Measurements from ENCODE around the gene ATG14. TPM values are rescaled to one million over a fixed set of nuclear protein-coding genes. Genes with fewer than 3 reads are reported as not detected.

The ATG14 gene
- total RNA-seq, 2 experiments from 2014 or later: 19.9 to 20.5 TPM

DNA sequence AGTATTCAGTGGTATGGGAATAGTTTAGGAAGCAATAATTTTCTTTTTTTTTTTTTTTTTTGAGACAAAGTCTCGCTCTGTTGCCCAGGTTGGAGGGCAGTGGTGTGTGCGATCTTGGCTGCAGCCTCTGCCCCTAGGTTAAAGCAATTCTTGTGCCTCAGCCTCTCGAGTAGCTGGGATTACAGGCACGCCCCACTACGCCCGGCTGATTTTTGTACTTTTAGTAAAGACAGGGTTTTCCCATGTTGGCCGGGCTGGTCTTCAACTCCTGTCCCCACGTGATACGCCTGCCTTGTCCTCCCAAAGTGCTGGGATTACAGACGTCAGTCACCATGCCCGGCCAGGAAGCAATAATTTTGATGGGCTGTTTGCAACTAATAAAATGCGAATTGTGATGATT is 62.1 kb downstream of the ATG14 start:
- peak overlapping the region; percentile 37 for H3K27ac Mint-ChIP-seq
- ATAC-seq (ENCODE audit: poor library complexity): no peak

DNA sequence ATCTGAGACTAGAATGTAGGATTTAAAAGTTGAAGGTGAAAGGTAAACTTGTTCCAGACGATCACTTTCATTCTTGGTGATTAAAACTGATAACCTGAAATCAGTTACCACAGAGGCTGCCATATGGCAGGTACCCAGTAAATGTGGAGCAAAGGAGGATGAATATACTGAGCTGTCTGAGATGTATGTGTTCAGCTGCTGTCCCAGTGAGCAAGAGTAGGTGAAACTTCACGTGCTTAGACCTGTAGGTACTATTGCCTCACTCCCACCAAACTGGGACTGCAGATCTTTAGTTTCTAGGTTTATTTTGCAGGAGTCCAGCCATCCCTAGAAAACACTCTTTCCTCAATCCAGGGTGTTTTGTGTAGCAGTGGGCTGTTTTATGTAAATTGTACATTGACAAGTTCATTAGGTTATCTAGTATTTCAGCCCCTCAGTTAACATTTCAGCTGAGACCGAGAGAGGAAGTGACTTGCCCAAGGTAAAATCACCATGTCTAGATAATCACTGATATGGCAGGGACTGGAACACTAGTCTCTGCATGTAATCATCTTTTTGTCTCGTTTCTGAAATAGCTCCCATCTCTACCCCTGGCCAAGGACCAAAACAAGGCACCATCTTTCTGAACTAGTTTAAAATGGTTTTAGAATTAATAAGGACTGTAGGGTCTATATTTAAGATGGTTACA is 62.7 kb downstream of the ATG14 start:
- TF ChIP-seq, protein P1, sequence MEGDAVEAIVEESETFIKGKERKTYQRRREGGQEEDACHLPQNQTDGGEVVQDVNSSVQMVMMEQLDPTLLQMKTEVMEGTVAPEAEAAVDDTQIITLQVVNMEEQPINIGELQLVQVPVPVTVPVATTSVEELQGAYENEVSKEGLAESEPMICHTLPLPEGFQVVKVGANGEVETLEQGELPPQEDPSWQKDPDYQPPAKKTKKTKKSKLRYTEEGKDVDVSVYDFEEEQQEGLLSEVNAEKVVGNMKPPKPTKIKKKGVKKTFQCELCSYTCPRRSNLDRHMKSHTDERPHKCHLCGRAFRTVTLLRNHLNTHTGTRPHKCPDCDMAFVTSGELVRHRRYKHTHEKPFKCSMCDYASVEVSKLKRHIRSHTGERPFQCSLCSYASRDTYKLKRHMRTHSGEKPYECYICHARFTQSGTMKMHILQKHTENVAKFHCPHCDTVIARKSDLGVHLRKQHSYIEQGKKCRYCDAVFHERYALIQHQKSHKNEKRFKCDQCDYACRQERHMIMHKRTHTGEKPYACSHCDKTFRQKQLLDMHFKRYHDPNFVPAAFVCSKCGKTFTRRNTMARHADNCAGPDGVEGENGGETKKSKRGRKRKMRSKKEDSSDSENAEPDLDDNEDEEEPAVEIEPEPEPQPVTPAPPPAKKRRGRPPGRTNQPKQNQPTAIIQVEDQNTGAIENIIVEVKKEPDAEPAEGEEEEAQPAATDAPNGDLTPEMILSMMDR (IDR thresholded peaks at IDR 0.05): no peak
- Histone ChIP-seq H3K27ac (ENCODE audit: low read depth in 1 of 2, low read length in 2 of 2) (no peak overlapping the region), H3K4me1 (ENCODE audit: insufficient read depth, low read length) (peaks cover 18% of the 10 kb centered on the region), H3K27me3 (ENCODE audit: control insufficient read depth in 1 of 2, insufficient read depth in 2 of 2, low read length in 2 of 2) (no peaks in the 10 kb centered on the region), H3K9me3 (ENCODE audit: control insufficient read depth in 1 of 2, insufficient read depth in 1 of 2, low read length in 2 of 2) (no peaks in the 10 kb centered on the region), H3K4me3 (ENCODE audit: low read length) (no peak overlapping the region), H3K36me3 (ENCODE audit: insufficient read depth, low read length) (peaks cover 21% of the 10 kb centered on the region)
- peak; percentile 34 for ATAC-seq (ENCODE audit: poor library complexity)
- ChIA-PET POLR2A (interaction anchor here (1.6 kb wide), 1 partner anchor 15 kb away, joined by 6 read pairs; no protein-coding TSS in a partner anchor), CTCF (interaction anchor here (0.6 to 2.2 kb wide), 3 partner anchors 40 to 78 kb away, joined by 3 to 6 read pairs (median 4); partner anchors contain the start of gene FBXO34)
- Mint-ChIP-seq H3K27me3 (no peaks in the 10 kb centered on the region), H3K9me3 (no peaks in the 10 kb centered on the region), H3K4me3 (no peak overlapping the region), H3K4me1 (ENCODE audit: low read depth) (peaks cover 56% of the 10 kb centered on the region), H3K36me3 (ENCODE audit: low read depth) (peaks cover 24% of the 10 kb centered on the region), H3K27ac (peak overlapping the region; percentile 37)
- DNase-seq: no peak
- intact Hi-C loops (cut with DNase I, micrococcal nuclease): no loop called here

More for the DNA sequence above, 62.1 kb downstream of the ATG14 start:
- TF ChIP-seq, protein P1 (IDR thresholded peaks at IDR 0.05): no peak
- Mint-ChIP-seq H3K4me1 (ENCODE audit: low read depth) (peaks cover 59% of the 10 kb centered on the region), H3K36me3 (ENCODE audit: low read depth) (peaks cover 24% of the 10 kb centered on the region), H3K27me3 (no peaks in the 10 kb centered on the region), H3K4me3 (no peak overlapping the region), H3K9me3 (no peaks in the 10 kb centered on the region)
- CTCF ChIA-PET: interaction anchor here (0.6 to 2.2 kb wide), 4 partner anchors 35 to 298 kb away, joined by 3 to 6 read pairs (median 3); partner anchors contain the start of genes FBXO34 and MAPK1IP1L
- H3K9me3 ChIP-seq (ENCODE audit: control insufficient read depth in 1 of 2, insufficient read depth in 1 of 2, low read length in 2 of 2): no peaks in the 10 kb centered on the region
- no peak for DNase-seq
- peaks cover 24% of the 10 kb centered on the region for H3K4me1 ChIP-seq (ENCODE audit: insufficient read depth, low read length)
- H3K27me3 ChIP-seq (ENCODE audit: control insufficient read depth in 1 of 2, insufficient read depth in 2 of 2, low read length in 2 of 2): no peaks in the 10 kb centered on the region
- no peak overlapping the region for H3K4me3 ChIP-seq (ENCODE audit: low read length)
- peaks cover 21% of the 10 kb centered on the region for H3K36me3 ChIP-seq (ENCODE audit: insufficient read depth, low read length)
- POLR2A ChIA-PET: interaction anchor here (0.7 kb wide), 1 partner anchor 11 kb away, joined by 3 read pairs; no protein-coding TSS in a partner anchor
- intact Hi-C loops (cut with DNase I, micrococcal nuclease): no loop called here
- H3K27ac ChIP-seq (ENCODE audit: low read depth in 1 of 2, low read length in 2 of 2): no peak overlapping the region

DNA sequence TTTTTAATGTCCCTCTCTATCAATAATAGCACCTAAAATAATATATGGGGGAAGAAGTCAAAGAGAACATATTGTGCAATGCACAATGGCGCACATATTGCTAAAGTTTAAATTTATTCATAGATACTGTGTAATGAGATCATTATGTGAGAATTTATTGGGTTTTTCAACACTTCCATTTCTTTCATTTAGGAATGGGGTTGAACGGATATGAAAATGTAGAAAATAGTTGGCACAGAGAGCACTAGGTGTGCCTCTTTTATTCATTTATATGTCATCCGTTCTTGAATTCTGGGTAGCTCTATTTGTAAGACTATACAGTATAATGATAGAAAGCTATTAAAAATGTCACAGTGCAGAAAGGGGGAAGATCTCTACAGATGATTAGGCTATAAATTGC is 63.9 kb downstream of the ATG14 start:
- CTCF ChIA-PET: interaction anchor here (1.3 to 1.6 kb wide), 3 partner anchors 9 to 39 kb away, joined by 3 to 4 read pairs (median 4); no protein-coding TSS in a partner anchor
- Histone ChIP-seq H3K36me3 (ENCODE audit: insufficient read depth, low read length) (peaks cover 21% of the 10 kb centered on the region), H3K27me3 (ENCODE audit: control insufficient read depth in 1 of 2, insufficient read depth in 2 of 2, low read length in 2 of 2) (no peaks in the 10 kb centered on the region), H3K4me1 (ENCODE audit: insufficient read depth, low read length) (peaks cover 15% of the 10 kb centered on the region), H3K27ac (ENCODE audit: low read depth in 1 of 2, low read length in 2 of 2) (no peak overlapping the region), H3K4me3 (ENCODE audit: low read length) (no peak overlapping the region), H3K9me3 (ENCODE audit: control insufficient read depth in 1 of 2, insufficient read depth in 1 of 2, low read length in 2 of 2) (no peaks in the 10 kb centered on the region)
- ATAC-seq (ENCODE audit: poor library complexity) (no peak), DNase-seq (no peak)
- no peak overlapping the region for H3K27ac Mint-ChIP-seq
- intact Hi-C loops (cut with DNase I, micrococcal nuclease): no loop called here
- no peak overlapping the region for H3K4me3 Mint-ChIP-seq
- no peaks in the 10 kb centered on the region for H3K27me3 Mint-ChIP-seq
- POLR2A ChIA-PET: interaction anchor here (1.6 kb wide), 1 partner anchor 14 kb away, joined by 6 read pairs; no protein-coding TSS in a partner anchor
- H3K9me3 Mint-ChIP-seq: no peaks in the 10 kb centered on the region
- TF ChIP-seq, protein P1 (IDR thresholded peaks at IDR 0.05): no peak
- H3K36me3 Mint-ChIP-seq (ENCODE audit: low read depth): peaks cover 24% of the 10 kb centered on the region
- peaks cover 57% of the 10 kb centered on the region for H3K4me1 Mint-ChIP-seq (ENCODE audit: low read depth)
